Measurements from ENCODE around the gene CTDP1.

CTDP1 gene

DNA sequence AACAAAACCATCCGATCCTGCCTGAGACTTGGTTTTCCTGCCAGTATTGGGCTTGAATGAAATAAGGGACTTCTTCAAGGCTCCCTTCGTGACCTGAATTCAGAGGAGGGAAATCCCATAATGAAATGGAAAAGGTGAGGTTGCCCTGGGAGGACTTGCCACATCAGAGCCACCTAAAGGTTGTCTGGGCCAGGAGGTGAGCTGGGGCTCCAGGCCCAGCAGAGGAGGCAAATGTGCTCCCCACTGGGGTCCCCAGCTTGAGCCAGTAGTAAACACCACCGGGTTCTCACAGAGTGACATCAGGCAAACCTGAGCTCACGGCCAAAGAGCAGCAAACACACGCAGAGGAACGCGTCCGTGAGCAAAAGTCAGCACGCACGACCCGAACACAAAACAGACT lies 28.6 kb upstream of the CTDP1 start:
- peaks cover 4% of the 10 kb centered on the region for H3K9me3 Mint-ChIP-seq
- H3K27me3 Mint-ChIP-seq (ENCODE audit: low read depth) = peaks cover 12% of the 10 kb centered on the region
- H3K4me1 Mint-ChIP-seq = no peaks in the 10 kb centered on the region
- no peaks in the 10 kb centered on the region for H3K36me3 Mint-ChIP-seq (ENCODE audit: low read depth)
- no peak overlapping the region for H3K4me3 Mint-ChIP-seq
- TF ChIP-seq, protein P1, sequence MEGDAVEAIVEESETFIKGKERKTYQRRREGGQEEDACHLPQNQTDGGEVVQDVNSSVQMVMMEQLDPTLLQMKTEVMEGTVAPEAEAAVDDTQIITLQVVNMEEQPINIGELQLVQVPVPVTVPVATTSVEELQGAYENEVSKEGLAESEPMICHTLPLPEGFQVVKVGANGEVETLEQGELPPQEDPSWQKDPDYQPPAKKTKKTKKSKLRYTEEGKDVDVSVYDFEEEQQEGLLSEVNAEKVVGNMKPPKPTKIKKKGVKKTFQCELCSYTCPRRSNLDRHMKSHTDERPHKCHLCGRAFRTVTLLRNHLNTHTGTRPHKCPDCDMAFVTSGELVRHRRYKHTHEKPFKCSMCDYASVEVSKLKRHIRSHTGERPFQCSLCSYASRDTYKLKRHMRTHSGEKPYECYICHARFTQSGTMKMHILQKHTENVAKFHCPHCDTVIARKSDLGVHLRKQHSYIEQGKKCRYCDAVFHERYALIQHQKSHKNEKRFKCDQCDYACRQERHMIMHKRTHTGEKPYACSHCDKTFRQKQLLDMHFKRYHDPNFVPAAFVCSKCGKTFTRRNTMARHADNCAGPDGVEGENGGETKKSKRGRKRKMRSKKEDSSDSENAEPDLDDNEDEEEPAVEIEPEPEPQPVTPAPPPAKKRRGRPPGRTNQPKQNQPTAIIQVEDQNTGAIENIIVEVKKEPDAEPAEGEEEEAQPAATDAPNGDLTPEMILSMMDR (IDR thresholded peaks at IDR 0.05; ENCODE audit: unreplicated experiment in 3 of 3) = no peak
- H3K27ac Mint-ChIP-seq = no peak overlapping the region

- Mint-ChIP-seq H3K4me3 (no peak overlapping the region), H3K27me3 (ENCODE audit: low read depth) (peaks cover 5% of the 10 kb centered on the region), H3K27ac (no peak overlapping the region), H3K36me3 (ENCODE audit: low read depth) (no peaks in the 10 kb centered on the region), H3K4me1 (peaks cover 11% of the 10 kb centered on the region), H3K9me3 (peaks cover 7% of the 10 kb centered on the region)
- TF ChIP-seq, protein P1 (IDR thresholded peaks at IDR 0.05; ENCODE audit: unreplicated experiment in 3 of 3) = no peak
Measured at GRCh38 chr18:79657342-79657996, 22.1 kb upstream of the CTDP1 start.

- TF ChIP-seq, protein P1 (IDR thresholded peaks at IDR 0.05; ENCODE audit: unreplicated experiment in 3 of 3) = no peak
- H3K9me3 Mint-ChIP-seq = peaks cover 7% of the 10 kb centered on the region
- H3K27ac Mint-ChIP-seq = peak overlapping the region in 1 of 3 experiments; percentile 24
- H3K4me1 Mint-ChIP-seq = peaks cover 11% of the 10 kb centered on the region
- peaks cover 5% of the 10 kb centered on the region for H3K27me3 Mint-ChIP-seq (ENCODE audit: low read depth)
- peak overlapping the region in 1 of 3 experiments; percentile 4 for H3K4me3 Mint-ChIP-seq
- H3K36me3 Mint-ChIP-seq (ENCODE audit: low read depth) = no peaks in the 10 kb centered on the region
Measured at GRCh38 chr18:79658366-79658765, 21.2 kb upstream of the CTDP1 start.

DNA sequence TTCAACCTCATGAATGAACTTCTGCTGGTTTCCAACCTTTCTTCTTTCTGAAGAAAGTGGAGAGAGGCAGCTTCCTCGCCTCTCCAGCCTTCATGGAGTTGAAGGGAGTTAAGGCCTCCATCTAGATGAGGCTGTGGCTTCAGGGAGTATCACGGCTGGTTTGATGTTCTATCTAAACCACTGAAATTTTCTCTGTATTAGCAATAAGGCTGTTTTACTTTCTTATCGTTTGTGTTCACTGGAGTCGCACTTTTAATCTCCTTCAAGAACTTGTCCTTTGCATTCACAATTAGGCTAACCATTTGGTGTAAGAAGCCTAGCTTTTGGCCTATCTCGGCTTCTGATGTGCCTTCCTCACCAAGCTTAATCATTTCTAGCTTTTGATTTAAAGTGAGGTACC lies 19.9 kb upstream of the CTDP1 start:
- no peaks in the 10 kb centered on the region for H3K36me3 Mint-ChIP-seq (ENCODE audit: low read depth)
- H3K27ac Mint-ChIP-seq = peak overlapping the region in 1 of 3 experiments; percentile 2
- H3K9me3 Mint-ChIP-seq = peaks cover 7% of the 10 kb centered on the region
- peaks cover 8% of the 10 kb centered on the region for H3K27me3 Mint-ChIP-seq (ENCODE audit: low read depth)
- peaks cover 11% of the 10 kb centered on the region for H3K4me1 Mint-ChIP-seq
- TF ChIP-seq, protein P1 (IDR thresholded peaks at IDR 0.05; ENCODE audit: unreplicated experiment in 3 of 3) = no peak
- no peak overlapping the region for H3K4me3 Mint-ChIP-seq

DNA sequence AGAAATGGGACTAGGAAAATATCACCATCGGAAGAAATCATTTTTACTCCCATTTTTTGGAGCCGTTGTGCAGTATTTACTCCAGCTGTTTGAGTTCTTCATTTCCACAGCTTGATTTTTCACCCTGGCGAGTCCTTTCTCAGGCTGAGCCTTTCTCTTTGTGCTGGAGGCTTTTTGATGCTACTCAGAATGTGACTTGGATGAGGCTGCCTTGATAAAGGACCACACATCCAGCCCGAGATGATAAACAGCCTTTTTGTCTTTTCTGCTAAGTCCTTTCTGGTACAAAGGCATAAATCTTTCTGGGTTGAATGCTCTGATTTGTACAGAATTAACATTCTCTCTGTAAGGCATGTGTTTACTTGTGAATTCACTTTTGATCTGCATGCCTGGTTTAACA lies 17.6 kb upstream of the CTDP1 start:
- Mint-ChIP-seq H3K9me3 (no peaks in the 10 kb centered on the region), H3K36me3 (ENCODE audit: low read depth) (no peaks in the 10 kb centered on the region), H3K27ac (peak overlapping the region in 2 of 3 experiments; percentile 4 to 23), H3K27me3 (ENCODE audit: low read depth) (peaks cover 4% of the 10 kb centered on the region), H3K4me1 (peaks cover 11% of the 10 kb centered on the region), H3K4me3 (no peak overlapping the region)
- TF ChIP-seq, protein P1 (IDR thresholded peaks at IDR 0.05; ENCODE audit: unreplicated experiment in 3 of 3) = no peak

- H3K27ac Mint-ChIP-seq = peak overlapping the region in 1 of 3 experiments; percentile 23
- peaks cover 4% of the 10 kb centered on the region for H3K27me3 Mint-ChIP-seq (ENCODE audit: low read depth)
- peaks cover 11% of the 10 kb centered on the region for H3K4me1 Mint-ChIP-seq
- H3K9me3 Mint-ChIP-seq = no peaks in the 10 kb centered on the region
- no peaks in the 10 kb centered on the region for H3K36me3 Mint-ChIP-seq (ENCODE audit: low read depth)
- H3K4me3 Mint-ChIP-seq = no peak overlapping the region
- TF ChIP-seq, protein P1 (IDR thresholded peaks at IDR 0.05; ENCODE audit: unreplicated experiment in 3 of 3) = no peak
Measured at GRCh38 chr18:79662439-79662838, 17.2 kb upstream of the CTDP1 start.

Measured in nephron (organoid).